Activated CD8-positive, alpha-beta memory T cell treated with anti-CD3 and anti-CD28 coated beads, Interleukin-2, amount 50 U/mL, for 48 hours (primary cell): Measurements from ENCODE around the gene RPIA.
"Not testable (repeated sequence)": the region's sequence is repeated elsewhere in the genome, so short reads cannot be mapped to it uniquely, and the experiment has no call there.

Source experiments
- DNase-seq: peaks from one replicate; pipeline ENCODE4 v3.0.0-alpha.2; 2020

The RPIA gene

DNA sequence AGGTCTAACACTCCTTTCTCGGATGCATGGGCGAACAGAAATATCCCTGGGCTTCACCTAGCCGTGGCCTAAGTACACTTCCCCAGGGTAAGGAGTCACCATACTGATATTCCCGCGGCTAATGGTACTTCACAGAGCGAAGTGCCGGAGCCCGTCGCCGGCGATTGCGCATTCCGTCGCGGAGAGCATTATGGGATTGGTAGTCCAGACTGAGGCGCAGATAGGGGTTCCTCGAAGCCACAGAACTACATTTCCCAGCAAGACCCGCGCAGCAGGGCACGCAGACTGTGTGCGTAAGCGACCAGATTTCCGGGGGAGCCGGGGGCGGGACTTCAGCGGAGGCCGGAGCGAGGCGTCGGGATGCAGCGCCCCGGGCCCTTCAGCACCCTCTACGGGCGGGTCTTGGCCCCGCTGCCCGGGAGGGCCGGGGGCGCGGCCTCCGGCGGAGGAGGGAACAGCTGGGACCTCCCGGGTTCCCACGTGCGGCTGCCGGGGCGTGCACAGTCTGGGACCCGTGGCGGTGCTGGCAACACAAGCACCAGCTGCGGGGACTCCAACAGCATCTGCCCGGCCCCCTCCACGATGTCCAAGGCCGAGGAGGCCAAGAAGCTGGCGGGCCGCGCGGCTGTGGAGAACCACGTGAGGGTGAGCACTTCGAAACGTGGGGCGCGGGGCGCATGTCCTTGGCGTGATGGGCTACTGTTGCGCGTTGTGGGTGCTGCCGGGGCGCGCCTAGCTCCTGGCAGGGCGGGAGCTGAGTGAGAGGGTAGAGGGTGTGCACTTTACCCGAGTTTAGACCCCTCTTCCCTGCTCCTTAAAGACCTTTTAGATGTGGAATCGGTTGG lies at the start of gene RPIA:
Gene RPIA (plus strand): TSS at position 335 of the 845 bp plus-strand sequence. CDS start 26 bp downstream, at position 361.
- peak; percentile 96 for DNase-seq

DNA sequence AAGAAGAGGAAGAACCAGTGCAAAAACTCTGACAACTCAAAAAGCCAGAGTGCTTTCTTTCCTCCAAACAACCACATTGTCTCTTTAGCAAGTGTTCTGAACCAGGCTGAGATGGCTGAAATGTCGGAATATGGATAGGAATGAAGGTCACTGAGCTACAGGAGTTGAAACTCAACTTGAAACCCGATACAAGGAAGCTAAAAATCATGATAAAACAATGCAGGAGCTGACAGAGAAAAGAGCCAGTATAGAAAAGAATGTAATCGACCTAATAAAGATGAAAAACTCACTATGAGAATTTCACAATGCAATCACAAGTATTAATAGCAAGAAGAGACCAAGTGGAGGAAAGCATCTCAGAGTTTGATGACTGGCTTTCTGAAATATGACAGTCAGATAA lies 49.2 kb upstream of the RPIA start:
- DNase-seq: no peak

DNA sequence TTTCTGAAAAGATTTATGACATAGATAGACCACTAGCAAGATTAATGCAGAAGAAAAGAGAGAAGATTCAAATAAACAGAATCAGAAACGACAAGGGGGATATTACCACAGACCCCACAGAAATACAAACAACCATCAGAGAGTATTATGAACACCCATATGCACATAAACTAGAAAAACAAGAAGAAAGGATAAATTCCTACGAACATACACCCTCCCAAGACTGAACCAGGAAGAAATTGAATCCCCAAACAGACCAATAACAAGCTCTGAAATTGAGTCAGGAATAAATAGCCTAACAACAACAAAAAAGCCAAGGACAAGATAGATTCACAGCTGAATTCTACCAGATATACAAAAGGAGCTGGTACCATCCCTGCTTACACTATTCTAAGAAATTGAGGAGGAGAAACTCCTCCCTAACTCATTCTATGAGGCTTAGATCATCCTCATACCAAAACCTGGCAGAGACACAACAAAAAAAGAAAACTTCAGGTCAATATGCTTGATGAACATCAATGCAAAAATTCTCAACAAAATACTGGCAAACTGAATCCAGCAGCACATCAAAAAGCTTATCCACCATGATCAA lies 46.1 kb upstream of the RPIA start:
- not testable (repeated sequence) for DNase-seq

DNA sequence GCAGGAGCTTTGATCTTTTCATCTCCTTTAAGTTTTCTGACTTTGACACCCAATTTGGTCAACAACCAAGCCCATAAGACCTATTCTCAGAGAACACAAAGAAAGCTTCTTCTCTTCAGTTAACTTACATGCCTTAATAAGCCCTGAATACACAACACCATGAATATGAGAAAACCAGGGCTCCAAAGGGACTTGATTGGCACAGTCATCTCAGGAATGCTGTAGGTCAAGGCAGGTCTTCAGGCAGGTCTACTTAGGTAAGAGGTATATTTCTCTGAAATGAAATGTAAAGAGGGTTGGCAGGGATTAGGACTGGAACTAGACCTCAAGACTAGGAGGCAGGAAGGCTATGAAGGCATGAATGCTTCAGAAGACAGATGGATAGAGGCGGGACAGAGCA lies 39.8 kb upstream of the RPIA start:
- no peak for DNase-seq

DNA sequence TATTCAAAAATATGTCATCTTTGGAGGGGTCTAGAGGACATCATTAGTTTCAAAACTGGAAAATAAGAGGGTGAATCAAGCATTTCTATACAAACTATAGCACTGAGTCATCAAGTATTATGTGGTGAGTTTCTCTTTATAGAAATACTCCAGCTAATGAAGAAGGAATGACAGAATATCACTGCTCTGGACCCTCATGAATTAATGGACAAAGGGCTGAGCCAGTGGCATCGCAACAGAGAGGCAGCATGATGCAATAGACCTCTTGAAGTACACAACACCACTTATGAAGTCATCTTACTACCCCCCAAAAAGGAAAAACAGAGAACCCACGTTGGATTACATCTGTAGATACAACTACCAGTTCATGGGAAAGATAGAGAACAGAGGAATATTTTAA lies 36.8 kb upstream of the RPIA start:
- no peak for DNase-seq

DNA sequence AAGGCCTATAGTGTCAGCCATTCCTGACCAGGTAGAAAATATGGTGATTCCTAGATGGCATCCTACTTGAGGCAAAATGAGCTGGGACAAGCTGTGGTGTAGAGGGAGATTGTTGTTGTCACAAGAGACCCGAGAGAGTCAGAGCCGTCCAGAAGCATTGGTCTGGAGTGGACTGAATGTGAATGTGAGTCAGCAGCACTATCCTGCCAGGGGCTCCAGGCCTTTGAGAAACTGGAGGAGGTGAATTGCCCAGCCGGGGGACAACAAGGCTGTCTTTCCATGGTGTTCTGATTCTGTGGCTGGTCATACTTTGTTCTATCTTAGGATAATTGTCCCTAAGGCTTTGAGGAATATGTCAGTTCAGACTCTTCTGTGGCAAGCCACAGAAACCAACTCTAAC lies 34.8 kb upstream of the RPIA start:
- DNase-seq: no peak

DNA sequence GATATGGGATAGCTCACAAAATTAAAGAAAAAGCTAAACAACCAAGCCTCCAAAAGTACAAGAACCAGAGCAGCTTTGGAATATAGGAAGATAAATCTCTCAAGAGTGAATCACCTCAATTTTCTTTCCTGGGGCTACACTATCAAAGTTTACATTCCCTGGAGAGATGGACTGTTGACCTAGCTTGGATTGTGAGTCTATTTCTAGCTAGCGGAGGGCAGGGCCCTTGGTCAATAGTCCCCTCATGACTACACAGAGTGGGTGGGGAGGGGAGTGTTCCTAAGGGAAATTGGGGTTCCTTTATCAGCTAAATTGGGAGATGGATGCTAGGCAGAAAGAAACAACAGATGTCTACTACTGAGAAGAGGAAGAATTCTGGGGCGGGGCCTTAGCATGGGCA lies 34.3 kb upstream of the RPIA start:
- no peak for DNase-seq

DNA sequence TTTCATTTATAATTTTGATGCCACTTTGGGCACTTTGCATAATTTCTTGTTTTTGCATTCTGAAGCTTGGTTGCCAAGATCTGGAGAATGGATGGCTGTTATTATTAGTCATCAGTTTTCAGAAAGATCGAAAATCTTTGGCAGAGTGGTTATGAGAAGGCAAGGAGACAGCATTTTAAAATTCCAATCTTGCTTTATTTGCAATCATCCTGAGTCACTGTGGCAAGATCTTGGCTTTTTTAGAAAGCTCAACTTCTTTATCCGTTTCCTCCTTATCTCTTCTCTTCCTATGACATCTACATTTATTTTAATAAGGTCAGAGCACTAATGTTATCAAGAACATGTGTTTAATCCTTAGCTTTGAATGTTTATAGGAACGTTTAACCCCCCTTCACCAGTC lies 33.1 kb upstream of the RPIA start:
- no peak for DNase-seq

DNA sequence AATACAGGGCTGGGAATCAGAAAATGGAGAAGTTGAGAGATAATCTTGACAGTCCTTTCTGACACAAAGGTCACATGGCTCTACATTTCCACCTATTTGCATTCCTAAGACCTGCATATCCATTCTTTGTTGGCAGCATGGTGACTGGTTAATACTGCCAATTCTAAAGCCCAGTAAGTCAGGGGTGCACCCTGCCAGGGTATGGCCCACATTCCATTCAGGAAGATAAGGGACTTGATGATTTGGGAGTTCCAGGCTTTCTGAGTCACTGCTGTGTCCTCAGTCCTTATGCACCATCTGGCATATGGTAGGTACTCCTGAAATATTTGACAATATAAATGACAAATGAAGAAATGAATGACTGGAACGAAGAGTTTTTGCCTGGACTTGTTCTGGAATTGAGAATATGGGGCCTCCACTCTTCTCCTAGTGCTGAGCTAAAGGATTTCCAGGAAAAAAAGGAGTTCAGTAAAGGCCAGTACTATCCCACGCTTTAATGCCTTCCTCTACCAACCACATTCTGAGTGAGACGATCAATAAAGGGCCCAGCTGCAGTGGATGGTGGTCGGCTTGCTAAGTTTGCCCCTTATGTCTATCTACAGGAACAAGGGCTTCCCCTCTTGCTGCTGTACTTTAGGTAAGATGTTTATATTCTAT lies 32.5 kb upstream of the RPIA start:
- no peak for DNase-seq

DNA sequence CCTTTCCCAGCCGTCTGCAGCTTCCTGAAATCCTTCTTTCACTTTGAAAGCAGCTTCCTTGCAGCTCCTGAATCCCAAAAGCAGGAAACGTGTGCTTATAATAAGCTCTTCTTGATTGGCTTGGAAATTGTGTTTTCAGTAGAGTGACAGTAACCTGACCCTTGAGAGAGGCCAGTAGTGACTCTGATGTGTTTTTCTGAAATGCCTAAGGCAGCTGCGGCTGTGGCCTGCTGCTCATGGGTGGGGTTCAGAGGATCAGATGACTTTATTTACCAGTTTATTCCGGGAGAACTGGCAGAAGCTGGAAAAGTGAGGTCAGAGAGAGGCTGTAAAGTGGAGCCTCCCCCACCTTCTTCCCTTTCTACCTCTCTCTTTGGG lies 31.9 kb upstream of the RPIA start:
- no peak for DNase-seq

DNA sequence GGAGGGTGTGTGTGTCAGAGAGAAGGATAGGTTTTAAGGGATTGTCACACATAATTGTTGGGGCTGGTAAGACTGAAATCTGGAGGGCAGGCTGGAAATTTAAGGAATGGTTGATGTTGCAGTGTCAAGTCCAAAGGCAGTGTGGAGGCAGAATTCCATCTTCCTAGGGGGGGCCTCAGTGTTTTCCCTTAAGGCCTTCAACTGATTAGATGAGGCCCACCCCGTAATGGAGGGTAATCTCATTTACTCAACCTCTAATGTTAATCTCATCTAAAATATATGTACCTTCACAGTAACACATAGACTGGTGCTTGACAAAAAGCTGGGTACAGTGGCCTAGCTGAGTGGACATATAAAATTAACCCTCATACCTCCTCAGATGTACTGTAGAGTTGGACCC lies 30.9 kb upstream of the RPIA start:
- no peak for DNase-seq

DNA sequence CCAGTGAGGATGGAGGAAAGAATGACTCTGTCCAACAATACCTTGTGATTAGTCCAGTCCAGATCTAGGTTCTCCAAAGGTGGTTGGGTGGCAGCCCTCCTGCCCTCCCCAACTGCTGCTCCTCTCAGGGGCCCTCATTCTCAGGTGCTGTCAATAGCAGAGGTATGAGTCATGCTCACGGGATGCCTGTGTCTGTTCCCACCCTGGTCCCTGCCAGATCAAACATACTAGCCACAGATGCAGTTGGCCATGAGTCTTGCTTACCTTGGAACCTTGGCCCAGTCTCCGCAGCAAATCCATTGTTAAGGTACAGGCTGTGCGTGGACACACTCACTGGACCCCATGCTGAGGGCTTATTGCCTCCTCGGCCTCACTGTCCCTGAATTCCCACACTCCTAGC lies 24.9 kb upstream of the RPIA start:
- DNase-seq: no peak

DNA sequence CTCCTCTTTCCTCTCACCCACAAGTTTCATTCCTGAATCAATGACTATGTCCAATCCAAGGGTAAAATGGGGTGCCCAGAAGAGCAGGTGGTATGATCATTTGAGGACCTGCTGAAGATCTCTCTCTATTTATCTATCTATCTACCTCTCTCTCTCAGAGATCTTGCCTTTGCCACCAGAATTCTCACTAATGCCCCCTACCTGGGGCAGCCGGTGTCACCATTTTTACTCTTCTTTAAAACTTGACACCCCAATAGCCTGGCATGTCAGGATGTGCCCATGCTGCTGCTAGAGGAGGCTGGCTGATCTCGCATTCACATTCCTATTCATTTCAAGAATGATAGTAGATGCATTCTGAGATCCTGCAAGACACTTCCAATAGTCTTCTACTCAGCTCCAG lies 24.3 kb upstream of the RPIA start:
- DNase-seq: no peak

DNA sequence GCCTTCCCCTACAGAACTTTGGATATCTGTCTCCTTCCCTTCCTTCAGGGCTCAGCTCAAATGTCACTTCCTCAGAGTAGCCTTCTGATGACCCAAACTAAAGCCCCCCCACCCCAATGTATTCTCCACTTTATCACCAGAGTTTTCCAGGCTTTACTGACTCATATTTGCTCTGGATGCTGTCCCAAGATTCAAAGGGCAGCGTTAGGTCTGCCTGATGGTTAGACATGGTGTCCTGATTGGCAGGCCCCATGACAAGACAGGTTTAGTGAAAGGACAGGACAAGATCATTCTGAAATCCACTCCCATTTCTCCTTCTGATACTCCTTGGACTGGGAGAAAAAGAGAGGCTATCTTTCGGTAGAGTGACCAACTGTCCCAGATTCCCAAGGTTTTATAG lies 22.6 kb upstream of the RPIA start:
- DNase-seq: no peak

DNA sequence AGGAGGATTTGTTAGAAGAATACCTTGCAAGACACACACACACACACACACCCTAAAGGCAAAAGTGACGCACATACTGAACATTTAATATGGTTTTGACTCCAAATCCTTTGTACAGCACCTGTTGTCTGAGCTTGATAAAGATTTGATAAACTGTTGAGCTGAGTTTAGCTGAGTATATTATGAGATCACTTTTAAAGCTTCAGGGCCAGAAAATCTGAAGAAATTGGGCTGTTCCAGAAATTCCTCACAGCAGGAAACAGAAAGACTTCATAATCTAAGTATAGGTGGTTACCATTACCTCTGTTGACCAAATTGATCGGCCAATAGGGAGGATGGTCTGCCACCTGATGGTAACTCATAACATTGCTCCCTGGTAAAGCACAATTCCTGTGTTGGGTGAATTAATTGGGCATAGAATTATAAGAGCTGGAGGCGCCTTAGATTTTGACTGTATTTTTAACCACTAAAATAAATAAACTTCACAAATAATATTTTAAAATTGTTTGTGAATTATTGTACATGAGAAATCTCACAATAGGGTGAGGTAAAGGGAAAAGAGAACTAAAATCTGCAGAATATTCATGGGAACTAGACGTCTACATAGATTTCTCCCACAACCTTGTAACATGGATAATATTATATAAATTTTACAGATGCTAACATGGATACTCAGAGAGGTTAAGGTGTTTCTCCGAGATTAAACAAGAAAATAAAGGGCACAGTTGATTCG lies 21.8 kb upstream of the RPIA start:
- no peak for DNase-seq

DNA sequence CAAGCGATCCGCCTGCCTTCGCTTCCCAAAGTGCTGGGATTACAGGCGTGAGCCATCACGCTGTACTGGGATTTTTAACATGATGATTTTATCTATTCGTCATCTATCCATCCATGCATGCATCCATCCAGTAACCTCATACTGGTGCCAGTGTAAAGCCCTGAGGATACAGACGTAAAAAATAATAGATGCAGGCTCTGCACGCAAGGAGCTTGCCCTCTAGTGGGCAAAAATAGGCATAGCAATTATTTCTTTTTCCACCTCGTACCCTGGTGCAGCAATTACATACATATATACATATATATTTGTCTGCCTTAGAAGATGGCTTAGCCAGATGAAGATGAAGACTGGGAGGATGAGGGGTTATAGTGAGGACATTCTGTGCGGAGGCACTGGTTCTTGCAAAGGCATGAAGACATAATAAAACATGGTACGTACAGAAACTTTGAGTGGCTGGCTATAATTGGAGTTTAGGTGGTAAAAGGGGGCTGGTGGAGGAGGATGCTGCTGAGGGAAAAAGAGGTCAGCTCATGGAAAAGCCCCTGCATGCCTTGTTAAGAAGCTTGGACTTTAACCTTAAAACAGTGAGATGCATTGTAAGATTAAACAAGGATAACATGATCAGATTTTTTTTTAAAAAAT lies 19.6 kb upstream of the RPIA start:
- DNase-seq: no peak

DNA sequence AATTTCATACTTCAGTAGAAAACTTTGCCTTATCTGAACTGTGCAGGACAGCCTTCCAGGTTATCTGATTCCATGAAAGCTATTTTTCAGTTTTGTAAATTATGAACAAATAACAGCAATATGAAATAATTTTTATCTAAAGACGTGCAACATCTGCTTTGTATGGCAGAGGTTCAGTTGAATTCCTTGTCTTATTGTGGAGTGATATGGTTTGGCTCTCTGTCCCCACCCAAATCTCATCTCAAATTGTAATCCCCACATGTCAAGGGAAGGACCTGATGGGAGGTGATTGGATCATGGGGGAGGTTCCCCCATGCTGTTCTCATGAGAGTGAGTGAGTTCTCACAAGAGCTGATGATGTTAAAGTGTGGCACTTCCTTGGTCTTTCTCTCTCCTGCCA lies 18.1 kb upstream of the RPIA start:
- no peak for DNase-seq

DNA sequence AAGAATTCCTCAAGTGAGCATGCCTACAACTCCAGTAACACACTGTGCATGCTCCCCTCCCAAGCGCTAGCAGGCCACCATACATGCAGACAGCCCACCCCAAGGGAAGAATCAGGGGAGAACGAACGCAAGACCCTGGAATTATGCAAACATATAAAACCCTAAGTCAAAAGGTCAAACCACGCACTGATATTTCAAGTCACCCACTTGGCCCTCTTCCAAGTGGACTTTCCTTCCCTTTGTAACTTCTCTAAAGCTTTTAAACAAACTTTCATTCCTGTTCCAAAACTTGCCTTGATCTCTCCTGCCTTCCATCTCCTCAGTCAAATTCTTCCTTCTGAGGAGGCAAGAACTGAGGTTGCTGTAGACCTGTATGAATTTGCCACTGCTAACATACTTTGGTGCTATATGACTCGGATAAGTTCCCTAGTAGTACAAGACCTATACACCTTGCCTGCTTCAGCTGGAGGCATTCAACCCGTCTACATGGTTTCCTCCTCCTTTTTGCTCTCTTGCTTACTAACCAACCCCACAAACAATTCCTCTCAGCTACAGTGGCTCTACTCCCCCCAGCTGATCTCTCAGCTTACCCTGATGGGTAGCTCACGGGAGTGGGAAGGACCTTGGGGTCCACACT lies 11.1 kb upstream of the RPIA start:
- no peak for DNase-seq

DNA sequence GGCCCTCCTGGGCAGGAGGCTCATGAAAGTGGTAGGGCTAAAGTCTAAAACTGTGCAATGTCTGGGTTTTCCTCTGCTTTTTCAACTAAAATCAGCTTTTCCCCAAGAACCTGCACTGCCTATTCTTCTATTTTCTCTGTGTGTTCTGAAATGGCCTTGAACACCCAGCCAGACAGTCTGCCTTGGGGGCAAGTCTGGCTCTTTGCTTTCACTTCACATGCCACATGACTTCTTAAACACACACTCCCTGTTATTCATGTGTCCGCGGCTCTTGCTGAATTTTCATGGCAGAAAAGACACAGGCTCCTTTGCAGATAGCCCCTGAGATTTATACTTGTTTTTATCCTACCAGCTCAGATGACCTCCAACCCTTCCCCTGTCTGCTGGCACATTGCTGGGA lies 10.6 kb upstream of the RPIA start:
- no peak for DNase-seq

DNA sequence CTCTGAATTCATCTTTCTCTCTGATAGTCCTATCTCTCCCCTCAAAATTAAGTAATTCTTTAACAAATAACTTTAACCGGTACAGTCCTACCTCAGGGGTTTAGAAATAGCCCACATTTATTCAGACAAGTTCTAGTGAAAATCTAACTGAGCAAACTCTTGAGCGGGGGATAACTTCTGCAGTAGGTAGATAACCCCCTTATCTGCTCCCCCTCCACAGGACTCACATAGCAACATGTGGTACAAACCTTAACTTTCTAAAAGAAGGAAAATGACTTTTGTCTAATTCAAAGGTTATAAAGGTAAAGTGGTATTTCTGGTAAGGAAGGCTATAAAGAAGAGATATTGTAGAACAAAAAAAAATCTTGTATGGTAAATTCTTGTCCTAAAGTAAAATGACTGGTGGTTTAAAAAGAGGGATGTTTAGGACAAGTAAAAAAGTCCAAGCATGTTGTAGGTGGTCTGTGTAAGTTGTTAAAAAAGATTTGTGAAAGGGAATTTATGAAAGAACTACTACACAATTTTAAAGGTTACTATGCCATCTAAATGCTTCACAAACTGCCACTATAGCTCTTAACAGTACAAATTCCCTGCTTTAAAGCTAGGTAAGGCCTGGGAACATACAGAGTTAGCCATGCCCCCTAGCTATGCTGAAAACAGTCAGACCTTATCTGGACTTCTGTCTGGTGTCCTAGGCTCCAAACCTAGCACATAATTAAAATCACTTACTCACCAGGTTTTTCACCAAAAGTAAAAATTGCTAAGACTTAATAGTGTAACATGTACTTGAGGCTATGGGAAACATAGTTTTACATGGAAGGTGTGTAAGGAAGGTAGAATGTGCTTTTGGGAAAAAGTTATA lies 8.1 kb upstream of the RPIA start:
- DNase-seq: no peak

DNA sequence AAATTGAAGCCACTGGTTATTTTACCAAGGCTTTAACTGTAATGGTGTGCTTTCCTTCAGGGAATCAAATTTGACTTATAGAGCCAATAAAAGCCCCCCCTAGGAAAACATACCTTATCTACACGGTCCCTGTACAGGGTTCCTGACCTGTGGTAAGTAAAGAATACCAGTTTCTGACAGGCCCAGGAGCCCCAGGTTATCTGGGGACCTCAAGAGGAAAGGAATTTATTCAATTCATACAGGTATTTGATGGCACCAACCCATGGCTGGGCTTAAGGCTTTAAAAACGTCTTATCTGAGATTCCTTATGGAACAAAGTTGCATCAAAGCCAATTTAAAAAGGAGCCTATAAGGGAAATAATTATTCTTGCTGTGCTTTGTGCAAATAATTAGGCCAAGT lies 7.0 kb upstream of the RPIA start:
- DNase-seq: no peak

DNA sequence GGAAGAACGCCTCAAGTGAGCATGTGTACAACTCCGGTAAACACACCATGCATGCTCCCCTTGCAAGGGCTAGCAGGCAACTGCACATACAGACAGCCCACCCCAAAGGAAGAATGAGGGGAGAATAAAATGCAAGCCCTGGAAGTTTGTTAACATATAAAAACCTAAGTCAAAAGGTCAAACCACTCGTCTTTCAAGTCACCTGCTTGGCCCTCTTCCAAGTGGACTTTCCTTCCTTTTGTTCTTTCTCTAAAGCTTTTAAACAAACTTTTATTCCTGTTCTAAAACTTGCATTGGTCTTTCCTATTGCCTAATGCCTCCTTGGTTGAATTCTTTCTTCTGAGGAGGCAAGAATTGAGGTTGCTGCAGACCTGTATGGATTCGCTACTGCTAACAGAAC lies 5.2 kb upstream of the RPIA start:
- no peak for DNase-seq
